ENCODE measurements around the gene NISCH.

The NISCH gene

DNA sequence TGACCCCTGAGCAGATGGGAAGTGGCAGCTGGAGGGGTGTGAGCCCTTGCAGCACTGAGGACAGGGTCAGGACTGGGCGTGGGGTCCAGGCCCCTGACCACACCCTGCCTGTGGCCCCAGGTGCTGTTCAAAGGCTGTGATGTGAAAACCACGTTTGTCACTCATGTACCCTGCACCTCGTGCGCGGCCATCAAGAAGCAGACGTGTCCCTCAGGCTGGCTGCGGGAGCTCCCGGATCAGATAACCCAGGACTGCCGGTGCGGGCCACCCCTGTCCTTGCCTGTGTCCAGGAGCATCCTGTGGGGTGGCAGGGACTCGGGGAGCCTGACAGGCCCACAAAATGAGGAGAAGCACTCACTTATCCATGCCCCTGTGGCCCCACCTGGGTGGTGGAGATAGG lies 45.6 kb downstream of the NISCH start:
- Histone ChIP-seq H2AFZ (ENCODE audit: low read depth, low read length, severe bottlenecking) (no peak overlapping the region), H3K27ac (ENCODE audit: low read depth, low read length) (no peak overlapping the region), H3K79me2 (ENCODE audit: insufficient read depth, low read length) (no peaks in the 10 kb centered on the region), H3K9ac (ENCODE audit: low read length) (no peak overlapping the region), H3K4me2 (ENCODE audit: low read depth, low read length, poor library complexity, severe bottlenecking) (no peak overlapping the region), H3K9me2 (replicated peaks; ENCODE audit: insufficient read depth, low read length) (no peaks in the 10 kb centered on the region), H3K4me3 (ENCODE audit: insufficient read depth, low read length, poor library complexity, severe bottlenecking) (no peak overlapping the region), H3K27me3 (ENCODE audit: low read length) (no peaks in the 10 kb centered on the region), H3K36me3 (ENCODE audit: low read length) (no peaks in the 10 kb centered on the region), H4K20me1 (ENCODE audit: low read depth, low read length) (no peaks in the 10 kb centered on the region; the same call in 1 of the 2 replicates), H3F3A (ENCODE audit: insufficient read depth) (no peaks in the 10 kb centered on the region), H3K9me3 (ENCODE audit: insufficient read depth, low read length) (no peaks in the 10 kb centered on the region)
- TF ChIP-seq CTCF (IDR thresholded peaks at IDR 0.05; ENCODE audit: insufficient read depth, low read length, poor library complexity, severe bottlenecking) (no peak), EZH2phosphoT487 (conservative IDR thresholded peaks at IDR 0.05; ENCODE audit: low read length) (no peak)

GRCh38 chr3:52502001-52502400 lies 46.6 kb downstream of the NISCH start:
- Histone ChIP-seq H3K9me3 (ENCODE audit: insufficient read depth, low read length) (no peaks in the 10 kb centered on the region), H3K4me2 (ENCODE audit: low read depth, low read length, poor library complexity, severe bottlenecking) (no peak overlapping the region), H3K9me2 (replicated peaks; ENCODE audit: insufficient read depth, low read length) (no peaks in the 10 kb centered on the region), H3F3A (ENCODE audit: insufficient read depth) (no peaks in the 10 kb centered on the region), H3K27me3 (ENCODE audit: low read length) (no peaks in the 10 kb centered on the region), H4K20me1 (ENCODE audit: low read depth, low read length) (no peaks in the 10 kb centered on the region; the same call in 1 of the 2 replicates), H3K79me2 (ENCODE audit: insufficient read depth, low read length) (no peaks in the 10 kb centered on the region), H3K4me3 (ENCODE audit: insufficient read depth, low read length, poor library complexity, severe bottlenecking) (no peak overlapping the region), H2AFZ (ENCODE audit: low read depth, low read length, severe bottlenecking) (no peak overlapping the region), H3K9ac (ENCODE audit: low read length) (no peak overlapping the region), H3K27ac (ENCODE audit: low read depth, low read length) (no peak overlapping the region), H3K36me3 (ENCODE audit: low read length) (no peaks in the 10 kb centered on the region)
- TF ChIP-seq CTCF (IDR thresholded peaks at IDR 0.05; ENCODE audit: insufficient read depth, low read length, poor library complexity, severe bottlenecking): no peak
- no peak for TF ChIP-seq EZH2phosphoT487 (conservative IDR thresholded peaks at IDR 0.05; ENCODE audit: low read length)

DNA sequence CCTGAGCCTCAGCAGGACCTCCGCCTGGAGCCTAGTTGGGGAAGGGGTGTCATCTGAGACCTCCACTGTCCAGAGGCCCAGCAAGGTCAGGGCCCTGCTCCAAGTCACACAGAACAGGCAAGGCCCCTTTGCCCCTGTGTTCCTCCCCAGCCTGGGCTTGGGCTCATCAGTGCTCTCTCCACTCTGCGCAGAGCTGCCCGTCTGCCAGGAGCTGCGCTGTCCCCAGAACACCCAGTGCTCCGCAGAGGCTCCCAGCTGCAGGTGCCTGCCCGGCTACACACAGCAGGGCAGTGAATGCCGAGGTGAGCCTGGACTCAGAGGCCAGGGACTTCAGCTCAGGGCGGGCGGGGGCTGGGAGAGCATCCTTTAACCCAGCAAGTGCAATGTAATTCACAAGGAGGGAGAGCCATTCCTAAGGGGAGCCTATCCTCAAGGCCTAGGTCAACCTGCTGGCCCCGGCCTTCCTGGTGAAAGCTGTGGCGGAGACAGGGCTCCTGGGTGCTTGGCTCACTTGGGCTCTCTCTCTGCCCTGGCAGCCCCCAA lies 47.5 kb downstream of the NISCH start:
- TF ChIP-seq CTCF (IDR thresholded peaks at IDR 0.05; ENCODE audit: insufficient read depth, low read length, poor library complexity, severe bottlenecking) (no peak), EZH2phosphoT487 (conservative IDR thresholded peaks at IDR 0.05; ENCODE audit: low read length) (no peak)
- Histone ChIP-seq H3K36me3 (ENCODE audit: low read length) (no peaks in the 10 kb centered on the region), H3K27ac (ENCODE audit: low read depth, low read length) (no peak overlapping the region), H2AFZ (ENCODE audit: low read depth, low read length, severe bottlenecking) (no peak overlapping the region), H3K79me2 (ENCODE audit: insufficient read depth, low read length) (no peaks in the 10 kb centered on the region), H3K27me3 (ENCODE audit: low read length) (no peaks in the 10 kb centered on the region), H3K9me3 (ENCODE audit: insufficient read depth, low read length) (no peaks in the 10 kb centered on the region), H4K20me1 (ENCODE audit: low read depth, low read length) (no peaks in the 10 kb centered on the region; the same call in 1 of the 2 replicates), H3K4me3 (ENCODE audit: insufficient read depth, low read length, poor library complexity, severe bottlenecking) (no peak overlapping the region), H3F3A (ENCODE audit: insufficient read depth) (no peaks in the 10 kb centered on the region), H3K9ac (ENCODE audit: low read length) (no peak overlapping the region), H3K9me2 (replicated peaks; ENCODE audit: insufficient read depth, low read length) (no peaks in the 10 kb centered on the region), H3K4me2 (ENCODE audit: low read depth, low read length, poor library complexity, severe bottlenecking) (no peak overlapping the region)

Data from SU-DHL-6 (cell line).